ENCODE data around the gene LMCD1.

DNA sequence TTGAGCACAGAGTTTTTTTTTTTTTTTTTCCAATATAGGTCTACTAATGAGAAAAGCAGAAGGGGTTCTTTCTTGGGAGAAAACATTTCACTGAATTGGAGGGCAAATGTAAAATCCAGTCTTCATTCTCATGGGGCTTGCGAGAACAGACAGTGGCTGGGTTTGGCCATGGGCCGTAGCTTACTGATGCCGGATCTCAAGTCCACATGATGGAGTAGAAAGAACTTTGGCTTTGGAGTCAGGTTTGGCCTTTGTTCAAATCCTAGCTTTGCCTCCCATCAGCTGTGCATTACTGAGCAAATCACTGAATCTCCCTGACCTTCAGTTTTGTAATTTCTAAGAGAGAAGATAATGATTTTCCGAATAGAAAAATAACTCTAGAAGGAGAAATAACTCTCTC, 59.7 kb downstream of the LMCD1 start:
- TF ChIP-seq, protein P1, sequence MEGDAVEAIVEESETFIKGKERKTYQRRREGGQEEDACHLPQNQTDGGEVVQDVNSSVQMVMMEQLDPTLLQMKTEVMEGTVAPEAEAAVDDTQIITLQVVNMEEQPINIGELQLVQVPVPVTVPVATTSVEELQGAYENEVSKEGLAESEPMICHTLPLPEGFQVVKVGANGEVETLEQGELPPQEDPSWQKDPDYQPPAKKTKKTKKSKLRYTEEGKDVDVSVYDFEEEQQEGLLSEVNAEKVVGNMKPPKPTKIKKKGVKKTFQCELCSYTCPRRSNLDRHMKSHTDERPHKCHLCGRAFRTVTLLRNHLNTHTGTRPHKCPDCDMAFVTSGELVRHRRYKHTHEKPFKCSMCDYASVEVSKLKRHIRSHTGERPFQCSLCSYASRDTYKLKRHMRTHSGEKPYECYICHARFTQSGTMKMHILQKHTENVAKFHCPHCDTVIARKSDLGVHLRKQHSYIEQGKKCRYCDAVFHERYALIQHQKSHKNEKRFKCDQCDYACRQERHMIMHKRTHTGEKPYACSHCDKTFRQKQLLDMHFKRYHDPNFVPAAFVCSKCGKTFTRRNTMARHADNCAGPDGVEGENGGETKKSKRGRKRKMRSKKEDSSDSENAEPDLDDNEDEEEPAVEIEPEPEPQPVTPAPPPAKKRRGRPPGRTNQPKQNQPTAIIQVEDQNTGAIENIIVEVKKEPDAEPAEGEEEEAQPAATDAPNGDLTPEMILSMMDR (conservative IDR thresholded peaks at IDR 0.05; ENCODE audit: low read length), result no peak
- no peak for TF ChIP-seq EZH2phosphoT487 (IDR thresholded peaks at IDR 0.05; ENCODE audit: borderline replicate concordance, low read depth, low read length)
